PC-9 (cell line): ENCODE data around the gene LIN28A. TPM values are rescaled to one million over a fixed set of nuclear protein-coding genes. Genes with fewer than 3 reads are reported as not detected.

Experiments
- BruUV-seq: library from RNA; stranded (reverse); fragments of 400-500 nt; replicated peaks from 2 replicates; lab custom pipeline; 2021; lab: Mats Ljungman, UMichigan
- CTCF ChIA-PET: fragments of 300-600 bp; sonication (Branson Sonifier 250); formaldehyde crosslinking; loops from one replicate; lab custom pipeline; 2022; ENCODE audit warnings: antibody characterized with exemption; lab: Charles Lee
- POLR2A ChIA-PET: fragments of 300-600 bp; sonication (Branson Sonifier 250); formaldehyde crosslinking; loops from one replicate; lab custom pipeline; 2022; ENCODE audit warnings: antibody characterized with exemption; ENCODE audit not compliant: unreplicated experiment; lab: Charles Lee
- DNase-seq, 2 experiments: peaks; one replicate each; pipeline versions ENCODE4 v3.0.0 to v3.0.0-alpha.2; 2015 to 2022; ENCODE audit warnings: mixed read lengths in 1 of 2
- H2AFZ ChIP-seq: fragments of 200-600 bp; sonication (generic); 2 replicates; pipeline ENCODE4 v1.8.1; 2017; ENCODE audit warnings: antibody characterized with exemption
- H3F3A ChIP-seq: fragments of 200-600 bp; sonication (generic); 2 replicates; pipeline ENCODE4 v1.8.1; 2017; ENCODE audit warnings: antibody characterized with exemption, mild to moderate bottlenecking, low read depth; ENCODE audit not compliant: insufficient read depth
- H3K27ac ChIP-seq: fragments of 200-600 bp; sonication (generic); 2 replicates; pipeline ENCODE4 v1.6.1; 2016; ENCODE audit warnings: mixed run types
- H3K27me3 ChIP-seq: fragments of 200-600 bp; sonication (generic); 2 replicates; pipeline ENCODE4 v1.6.1; 2016; ENCODE audit warnings: low read depth, mixed run types; ENCODE audit not compliant: insufficient read depth
- H3K36me3 ChIP-seq: fragments of 200-600 bp; sonication (generic); 2 replicates; pipeline ENCODE4 v1.6.1; 2016; ENCODE audit warnings: low read depth, mixed run types
- H3K4me1 ChIP-seq: fragments of 200-600 bp; sonication (generic); replicated peaks from 2 replicates; pipeline ENCODE4 v1.6.1; 2016; ENCODE audit warnings: mixed run types; ENCODE audit not compliant: insufficient read depth
- H3K4me2 ChIP-seq: fragments of 200-600 bp; sonication (generic); 2 replicates; pipeline ENCODE4 v1.6.1; 2017; ENCODE audit warnings: mixed run types
- H3K4me3 ChIP-seq: fragments of 200-600 bp; sonication (generic); 2 replicates; pipeline ENCODE4 v1.6.1; 2016; ENCODE audit warnings: mixed run types
- H3K79me2 ChIP-seq: fragments of 200-600 bp; sonication (generic); 2 replicates; pipeline ENCODE4 v1.6.1; 2017; ENCODE audit warnings: low read depth, mixed run types
- H3K9me2 ChIP-seq: fragments of 200-600 bp; sonication (generic); 2 replicates; pipeline ENCODE4 v1.8.1; 2017; ENCODE audit warnings: mild to moderate bottlenecking; ENCODE audit not compliant: insufficient read depth
- H3K9me3 ChIP-seq: fragments of 200-600 bp; sonication (generic); 2 replicates; pipeline ENCODE4 v1.8.1; 2016; ENCODE audit warnings: low read depth; ENCODE audit not compliant: insufficient read depth
- H4K20me1 ChIP-seq: fragments of 200-600 bp; sonication (generic); 2 replicates; pipeline ENCODE4 v1.8.1; 2017; ENCODE audit not compliant: insufficient read depth
- EZH2 ChIP-seq: fragments of 200-600 bp; sonication (generic); IDR thresholded peaks from 2 replicates; pipeline ENCODE4 v1.8.0; 2017; ENCODE audit warnings: antibody characterized with exemption, low read depth
- intact Hi-C: fragments of 100-400 bp; cut with micrococcal nuclease; formaldehyde crosslinking; loops from one replicate; pipeline ENCODE4 v1.10.0; 2022; ENCODE audit not compliant: unreplicated experiment
- total RNA-seq: library from RNA; stranded (reverse); gene quantifications from 2 replicates; pipeline ENCODE4 v1.2.3, GENCODE V29; 2021
- TF ChIP-seq, protein P1 (sequence below): fragments of 200-600 bp; sonication (generic); conservative IDR thresholded peaks from 2 replicates; pipeline ENCODE4 v1.6.1; 2017; ENCODE audit warnings: mixed run types, antibody characterized with exemption, mild to moderate bottlenecking, moderate library complexity

LIN28A gene
- total RNA-seq, 1 experiment from 2014 or later, result not detected

DNA sequence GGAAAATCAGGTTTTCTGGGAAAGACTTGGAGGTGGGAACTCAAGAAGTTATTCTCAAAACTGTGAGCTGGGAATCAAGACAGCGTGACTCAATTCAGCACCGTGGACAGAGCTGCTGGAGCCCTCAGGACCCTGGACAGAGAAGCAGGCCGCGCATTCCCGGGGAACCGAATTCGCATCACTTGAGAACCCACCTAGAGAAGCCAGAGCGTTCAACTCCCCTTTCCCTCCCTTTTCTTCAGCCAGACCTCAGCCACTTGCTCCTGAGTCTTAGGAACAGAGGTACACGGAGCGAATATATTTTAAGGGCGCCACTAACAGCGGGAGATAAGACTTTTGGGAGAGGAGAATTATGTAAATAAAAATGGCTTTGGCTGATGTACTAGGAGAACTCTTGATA lies 2.0 kb upstream of the LIN28A start:
- H3K4me3 ChIP-seq, result no peak overlapping the region
- no peak for TF ChIP-seq EZH2
- BruUV-seq, result no TSS peak
- no peaks in the 10 kb centered on the region for H3K79me2 ChIP-seq
- H4K20me1 ChIP-seq, result no peaks in the 10 kb centered on the region
- peak; percentile 46 to 71 for DNase-seq
- H3K4me2 ChIP-seq, result no peak overlapping the region
- no peaks in the 10 kb centered on the region for H3K27me3 ChIP-seq
- intact Hi-C loops, result no loop called here
- H3K27ac ChIP-seq, result no peak overlapping the region
- H3K36me3 ChIP-seq, result no peaks in the 10 kb centered on the region
- H3K4me1 ChIP-seq, result peaks cover 12% of the 10 kb centered on the region
- POLR2A ChIA-PET, result interaction anchor here (0.7 kb wide), 2 partner anchors 9 to 12 kb away, joined by 3 to 7 read pairs; no protein-coding TSS in a partner anchor
- CTCF ChIA-PET, result no interaction called here
- H3F3A ChIP-seq, result peaks cover 16% of the 10 kb centered on the region; the same call in 1 of the 2 replicates
- no peaks in the 10 kb centered on the region for H3K9me3 ChIP-seq
- no peaks in the 10 kb centered on the region for H3K9me2 ChIP-seq
- H2AFZ ChIP-seq, result no peak overlapping the region

DNA sequence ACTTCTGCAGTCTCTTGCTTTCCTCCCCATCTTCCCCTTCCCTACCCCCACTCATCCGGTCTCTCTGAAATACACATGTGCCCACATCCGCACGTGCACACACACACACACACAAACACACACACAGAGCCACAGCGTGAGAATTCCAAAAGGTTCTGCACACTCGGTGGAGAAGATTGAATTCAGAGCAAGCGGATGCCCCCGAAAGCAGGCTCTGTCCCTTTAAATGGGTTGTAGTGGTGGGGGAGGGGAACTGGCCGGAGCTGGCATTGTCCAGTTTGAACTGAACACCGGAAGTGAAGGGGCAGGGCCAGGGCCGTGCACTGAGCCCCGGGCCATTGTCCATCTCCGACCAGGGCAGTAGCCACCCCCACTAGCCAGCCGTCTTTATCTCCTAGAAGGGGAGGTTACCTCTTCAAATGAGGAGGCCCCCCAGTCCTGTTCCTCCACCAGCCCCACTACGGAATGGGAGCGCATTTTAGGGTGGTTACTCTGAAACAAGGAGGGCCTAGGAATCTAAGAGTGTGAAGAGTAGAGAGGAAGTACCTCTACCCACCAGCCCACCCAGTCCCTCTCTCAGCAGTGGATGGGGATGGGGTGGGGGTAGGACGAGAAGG lies 1.3 kb upstream of the LIN28A start:
- no peak overlapping the region for H3K27ac ChIP-seq
- TF ChIP-seq, protein P1, sequence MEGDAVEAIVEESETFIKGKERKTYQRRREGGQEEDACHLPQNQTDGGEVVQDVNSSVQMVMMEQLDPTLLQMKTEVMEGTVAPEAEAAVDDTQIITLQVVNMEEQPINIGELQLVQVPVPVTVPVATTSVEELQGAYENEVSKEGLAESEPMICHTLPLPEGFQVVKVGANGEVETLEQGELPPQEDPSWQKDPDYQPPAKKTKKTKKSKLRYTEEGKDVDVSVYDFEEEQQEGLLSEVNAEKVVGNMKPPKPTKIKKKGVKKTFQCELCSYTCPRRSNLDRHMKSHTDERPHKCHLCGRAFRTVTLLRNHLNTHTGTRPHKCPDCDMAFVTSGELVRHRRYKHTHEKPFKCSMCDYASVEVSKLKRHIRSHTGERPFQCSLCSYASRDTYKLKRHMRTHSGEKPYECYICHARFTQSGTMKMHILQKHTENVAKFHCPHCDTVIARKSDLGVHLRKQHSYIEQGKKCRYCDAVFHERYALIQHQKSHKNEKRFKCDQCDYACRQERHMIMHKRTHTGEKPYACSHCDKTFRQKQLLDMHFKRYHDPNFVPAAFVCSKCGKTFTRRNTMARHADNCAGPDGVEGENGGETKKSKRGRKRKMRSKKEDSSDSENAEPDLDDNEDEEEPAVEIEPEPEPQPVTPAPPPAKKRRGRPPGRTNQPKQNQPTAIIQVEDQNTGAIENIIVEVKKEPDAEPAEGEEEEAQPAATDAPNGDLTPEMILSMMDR, result no peak
- no peak for TF ChIP-seq EZH2
- H3K27me3 ChIP-seq, result no peaks in the 10 kb centered on the region
- no peak overlapping the region for H3K4me2 ChIP-seq
- ChIA-PET POLR2A (no interaction called here), CTCF (interaction anchor here (1.0 kb wide), 1 partner anchor 109 kb away, joined by 17 read pairs; no protein-coding TSS in a partner anchor)
- H3K79me2 ChIP-seq, result no peaks in the 10 kb centered on the region
- intact Hi-C loops, result no loop called here
- peaks cover 12% of the 10 kb centered on the region; the same call in 1 of the 2 replicates for H3F3A ChIP-seq
- H3K36me3 ChIP-seq, result no peaks in the 10 kb centered on the region
- H4K20me1 ChIP-seq, result no peaks in the 10 kb centered on the region
- H3K4me1 ChIP-seq, result peaks cover 11% of the 10 kb centered on the region
- H3K9me2 ChIP-seq, result no peaks in the 10 kb centered on the region
- DNase-seq, result no peak
- no peaks in the 10 kb centered on the region for H3K9me3 ChIP-seq
- BruUV-seq, result no TSS peak
- no peak overlapping the region for H2AFZ ChIP-seq
- no peak overlapping the region for H3K4me3 ChIP-seq

DNA sequence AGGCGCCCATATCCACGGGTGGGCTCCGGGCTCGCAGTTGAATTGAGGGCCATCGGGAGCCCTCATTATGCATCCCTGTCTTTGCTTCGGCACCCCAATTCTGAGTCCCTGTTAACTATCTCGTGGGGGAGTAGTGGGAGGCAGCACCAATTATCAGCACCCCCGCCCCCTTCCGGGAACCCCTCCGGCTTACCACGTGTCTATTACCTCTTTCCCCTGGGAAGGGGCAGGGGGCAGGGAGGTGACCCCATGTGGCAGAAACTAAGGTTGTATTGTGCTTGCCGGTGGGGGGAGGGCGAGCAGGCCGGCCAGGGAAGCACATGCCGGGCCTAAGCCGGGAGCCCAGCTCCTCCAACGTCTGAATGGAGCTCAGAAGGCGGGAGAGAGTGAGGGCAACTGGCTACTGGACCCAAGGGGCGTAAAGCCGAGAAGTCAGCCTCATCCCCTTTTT lies 1.0 kb downstream of the LIN28A start:
- ChIA-PET CTCF (interaction anchor here (0.5 kb wide), 1 partner anchor 18 kb away, joined by 3 read pairs; no protein-coding TSS in a partner anchor), POLR2A (interaction anchor here (0.6 kb wide), 1 partner anchor 364 kb away, joined by 5 read pairs; no protein-coding TSS in a partner anchor)
- Histone ChIP-seq H3F3A (no peaks in the 10 kb centered on the region), H3K4me3 (no peak overlapping the region), H3K36me3 (no peaks in the 10 kb centered on the region), H3K4me1 (no peaks in the 10 kb centered on the region), H3K9me2 (no peaks in the 10 kb centered on the region), H2AFZ (no peak overlapping the region), H3K27me3 (no peaks in the 10 kb centered on the region), H3K79me2 (no peaks in the 10 kb centered on the region), H3K9me3 (no peaks in the 10 kb centered on the region), H3K27ac (no peak overlapping the region), H4K20me1 (no peaks in the 10 kb centered on the region), H3K4me2 (no peak overlapping the region)
- no TSS peak for BruUV-seq
- TF ChIP-seq EZH2, result no peak
- TF ChIP-seq, protein P1, result no peak
- no peak for DNase-seq
- intact Hi-C loops, result loop anchor here (10.0 kb wide), 1 partner anchor 237 kb away; the partner anchor contains the start of genes CNKSR1 and ZNF593OS
